ENCODE data around the gene SLC6A8.

Gene SLC6A8

DNA sequence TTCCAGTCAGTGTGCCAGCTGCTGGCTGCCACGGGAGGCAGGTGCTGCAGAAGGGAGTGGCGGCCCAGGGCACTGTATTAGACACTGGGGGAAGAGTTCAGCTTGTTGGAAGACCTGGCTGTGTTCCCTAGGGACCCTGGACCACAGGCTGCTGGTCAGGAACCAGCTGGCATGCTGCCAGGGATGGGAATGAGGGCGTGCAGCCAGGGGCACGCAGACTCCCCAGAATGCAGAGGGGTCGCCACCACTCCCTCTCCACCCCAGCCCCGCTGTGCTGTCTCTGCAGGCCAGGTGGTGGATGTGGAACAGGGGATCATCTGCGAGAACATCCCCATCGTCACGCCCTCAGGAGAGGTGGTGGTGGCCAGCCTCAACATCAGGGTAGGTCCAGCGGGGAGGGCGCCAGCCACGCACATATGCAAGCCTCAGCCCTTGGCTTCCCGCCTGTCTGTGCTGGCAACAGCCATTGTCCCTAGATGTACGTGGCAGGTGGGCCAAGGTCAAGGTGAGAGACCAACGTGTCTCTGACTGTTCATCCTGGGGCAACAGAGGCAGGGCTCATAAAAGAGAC lies 49.2 kb downstream of the SLC6A8 start:
- no peaks in the 10 kb centered on the region for H3K4me1 ChIP-seq (ENCODE audit: low read depth, poor library complexity, severe bottlenecking)
- no peak overlapping the region for H3K9ac ChIP-seq
- H3K4me3 ChIP-seq (IDR thresholded peaks at IDR 0.05; ENCODE audit: insufficient read depth, low read depth, low read length) = no peak overlapping the region
- TF ChIP-seq, protein P1, sequence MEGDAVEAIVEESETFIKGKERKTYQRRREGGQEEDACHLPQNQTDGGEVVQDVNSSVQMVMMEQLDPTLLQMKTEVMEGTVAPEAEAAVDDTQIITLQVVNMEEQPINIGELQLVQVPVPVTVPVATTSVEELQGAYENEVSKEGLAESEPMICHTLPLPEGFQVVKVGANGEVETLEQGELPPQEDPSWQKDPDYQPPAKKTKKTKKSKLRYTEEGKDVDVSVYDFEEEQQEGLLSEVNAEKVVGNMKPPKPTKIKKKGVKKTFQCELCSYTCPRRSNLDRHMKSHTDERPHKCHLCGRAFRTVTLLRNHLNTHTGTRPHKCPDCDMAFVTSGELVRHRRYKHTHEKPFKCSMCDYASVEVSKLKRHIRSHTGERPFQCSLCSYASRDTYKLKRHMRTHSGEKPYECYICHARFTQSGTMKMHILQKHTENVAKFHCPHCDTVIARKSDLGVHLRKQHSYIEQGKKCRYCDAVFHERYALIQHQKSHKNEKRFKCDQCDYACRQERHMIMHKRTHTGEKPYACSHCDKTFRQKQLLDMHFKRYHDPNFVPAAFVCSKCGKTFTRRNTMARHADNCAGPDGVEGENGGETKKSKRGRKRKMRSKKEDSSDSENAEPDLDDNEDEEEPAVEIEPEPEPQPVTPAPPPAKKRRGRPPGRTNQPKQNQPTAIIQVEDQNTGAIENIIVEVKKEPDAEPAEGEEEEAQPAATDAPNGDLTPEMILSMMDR (conservative IDR thresholded peaks at IDR 0.05; ENCODE audit: low read depth, low read length) = no peak
- no peaks in the 10 kb centered on the region for H4K20me1 ChIP-seq (ENCODE audit: insufficient read depth)
- H3K27me3 ChIP-seq (ENCODE audit: insufficient read depth, low read depth) = no peaks in the 10 kb centered on the region
- H2AFZ ChIP-seq (ENCODE audit: low read depth) = no peak overlapping the region
- H3K79me2 ChIP-seq (ENCODE audit: insufficient read depth, low read depth) = no peaks in the 10 kb centered on the region
- H3K27ac ChIP-seq = no peak overlapping the region
- H3K36me3 ChIP-seq (ENCODE audit: insufficient read depth) = no peaks in the 10 kb centered on the region
- H3K4me2 ChIP-seq = no peak overlapping the region

DNA sequence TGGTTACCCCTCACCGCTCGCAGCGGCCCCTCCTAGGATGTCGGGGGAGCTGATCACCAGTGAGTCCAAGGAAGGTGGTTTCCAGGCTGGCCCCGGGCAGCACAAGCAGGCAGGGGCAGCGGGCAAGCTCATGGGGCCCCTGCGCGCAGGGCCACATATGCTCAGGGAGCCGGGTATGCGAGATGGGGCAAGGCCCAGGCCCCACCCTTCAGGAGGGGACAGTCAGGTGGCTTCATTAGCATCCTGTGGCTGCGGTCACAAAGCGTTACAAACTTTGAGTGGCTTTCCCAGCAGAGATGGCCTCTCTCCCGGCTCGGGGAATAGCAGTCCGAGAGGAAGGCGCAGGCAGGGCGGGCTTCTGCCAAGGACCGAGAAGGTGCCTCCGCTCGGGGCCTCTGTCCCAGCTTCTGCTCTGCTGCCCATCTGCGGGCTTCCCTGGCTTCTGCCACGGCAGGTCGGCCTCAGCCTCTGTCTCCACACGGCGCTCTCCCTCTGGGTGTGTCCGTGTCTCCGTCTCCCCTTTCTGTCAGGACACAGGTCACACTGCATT lies 50.4 kb downstream of the SLC6A8 start:
- Histone ChIP-seq H3K36me3 (ENCODE audit: insufficient read depth) (no peaks in the 10 kb centered on the region), H3K27ac (no peak overlapping the region), H2AFZ (ENCODE audit: low read depth) (no peak overlapping the region), H3K79me2 (ENCODE audit: insufficient read depth, low read depth) (no peaks in the 10 kb centered on the region), H3K4me2 (no peak overlapping the region), H3K9ac (no peak overlapping the region), H3K4me3 (IDR thresholded peaks at IDR 0.05; ENCODE audit: insufficient read depth, low read depth, low read length) (no peak overlapping the region), H4K20me1 (ENCODE audit: insufficient read depth) (no peaks in the 10 kb centered on the region), H3K4me1 (ENCODE audit: low read depth, poor library complexity, severe bottlenecking) (no peaks in the 10 kb centered on the region), H3K27me3 (ENCODE audit: insufficient read depth, low read depth) (no peaks in the 10 kb centered on the region)
- TF ChIP-seq, protein P1 (conservative IDR thresholded peaks at IDR 0.05; ENCODE audit: low read depth, low read length) = no peak

DNA sequence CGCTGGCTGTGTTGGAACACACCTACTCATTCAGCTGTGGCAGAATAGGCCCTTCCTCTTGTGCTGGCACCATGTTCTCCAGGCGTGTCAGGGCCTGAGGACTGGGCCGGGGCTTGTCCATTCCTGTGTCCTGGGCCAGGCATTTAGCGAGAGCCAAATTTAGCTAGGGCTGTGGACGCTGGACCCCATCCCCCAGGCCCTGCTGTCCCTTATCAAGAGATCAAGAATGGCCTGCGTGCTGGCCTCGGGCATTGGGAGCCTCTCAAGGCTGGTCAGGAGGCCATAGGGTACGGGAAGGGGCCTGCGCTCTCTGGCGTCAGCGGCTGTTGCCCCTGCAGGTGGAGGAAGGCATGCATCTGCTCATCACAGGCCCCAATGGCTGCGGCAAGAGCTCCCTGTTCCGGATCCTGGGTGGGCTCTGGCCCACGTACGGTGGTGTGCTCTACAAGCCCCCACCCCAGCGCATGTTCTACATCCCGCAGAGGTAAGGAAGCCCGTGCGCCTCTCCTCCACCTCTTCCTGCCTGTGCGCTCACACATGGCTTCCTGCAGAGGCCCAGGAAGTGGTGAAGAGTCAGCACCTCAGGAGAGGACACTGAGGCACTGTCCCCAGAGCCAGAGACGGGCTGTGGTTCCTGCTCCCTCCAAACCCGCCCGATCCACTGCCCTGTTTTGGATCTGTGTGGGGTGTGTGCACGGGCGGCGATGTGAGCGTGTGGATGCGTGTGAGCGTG lies 52.2 kb downstream of the SLC6A8 start:
- no peak overlapping the region for H3K4me3 ChIP-seq (IDR thresholded peaks at IDR 0.05; ENCODE audit: insufficient read depth, low read depth, low read length)
- no peaks in the 10 kb centered on the region for H3K4me1 ChIP-seq (ENCODE audit: low read depth, poor library complexity, severe bottlenecking)
- no peaks in the 10 kb centered on the region for H3K27me3 ChIP-seq (ENCODE audit: insufficient read depth, low read depth)
- TF ChIP-seq, protein P1 (conservative IDR thresholded peaks at IDR 0.05; ENCODE audit: low read depth, low read length) = no peak
- H3K4me2 ChIP-seq = no peak overlapping the region
- H3K9ac ChIP-seq = no peak overlapping the region
- no peak overlapping the region for H2AFZ ChIP-seq (ENCODE audit: low read depth)
- no peak overlapping the region for H3K27ac ChIP-seq
- H3K36me3 ChIP-seq (ENCODE audit: insufficient read depth) = no peaks in the 10 kb centered on the region
- no peaks in the 10 kb centered on the region for H4K20me1 ChIP-seq (ENCODE audit: insufficient read depth)
- no peaks in the 10 kb centered on the region for H3K79me2 ChIP-seq (ENCODE audit: insufficient read depth, low read depth)

DNA sequence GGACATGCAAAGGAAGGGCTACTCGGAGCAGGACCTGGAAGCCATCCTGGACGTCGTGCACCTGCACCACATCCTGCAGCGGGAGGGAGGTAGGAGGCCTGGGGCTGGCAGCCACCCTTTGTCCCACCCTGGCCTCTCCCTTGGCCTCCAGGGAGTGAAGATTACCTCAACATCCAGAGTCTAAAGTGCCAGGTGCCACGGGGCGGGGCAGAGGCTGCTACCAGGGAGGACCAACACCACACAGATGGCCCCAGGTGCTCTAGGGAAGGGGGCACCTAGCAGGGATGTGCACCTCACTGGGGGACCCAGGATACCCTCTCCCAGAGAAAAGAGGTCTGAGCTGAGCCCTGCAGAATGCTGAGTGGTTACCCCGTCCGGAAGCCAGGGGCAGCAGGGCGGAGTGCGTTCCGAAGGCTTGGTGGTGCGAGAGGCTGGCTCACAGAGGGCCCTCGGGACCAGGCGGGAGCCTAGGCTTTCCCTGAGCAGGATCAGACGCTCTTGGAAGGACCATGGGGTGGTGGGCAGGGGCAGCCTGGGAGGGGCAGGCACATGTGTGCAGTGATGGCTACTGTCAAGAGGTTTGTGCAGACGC lies 53.0 kb downstream of the SLC6A8 start:
- Histone ChIP-seq H3K27me3 (ENCODE audit: insufficient read depth, low read depth) (no peaks in the 10 kb centered on the region), H3K9ac (no peak overlapping the region), H3K4me2 (no peak overlapping the region), H3K27ac (no peak overlapping the region), H3K4me3 (IDR thresholded peaks at IDR 0.05; ENCODE audit: insufficient read depth, low read depth, low read length) (no peak overlapping the region), H3K4me1 (ENCODE audit: low read depth, poor library complexity, severe bottlenecking) (no peaks in the 10 kb centered on the region), H4K20me1 (ENCODE audit: insufficient read depth) (no peaks in the 10 kb centered on the region), H3K36me3 (ENCODE audit: insufficient read depth) (no peaks in the 10 kb centered on the region), H2AFZ (ENCODE audit: low read depth) (no peak overlapping the region), H3K79me2 (ENCODE audit: insufficient read depth, low read depth) (no peaks in the 10 kb centered on the region)
- TF ChIP-seq, protein P1 (conservative IDR thresholded peaks at IDR 0.05; ENCODE audit: low read depth, low read length) = no peak

Data from KMS-11 (cell line).